ENCODE data around the gene EVX2. TPM values are rescaled to one million over a fixed set of nuclear protein-coding genes. Genes with fewer than 3 reads are reported as not detected.

Gene EVX2
- total and polyA plus RNA-seq, 2 donors (not counting 1 experiment from before 2014, with no cell fraction given): not detected

DNA sequence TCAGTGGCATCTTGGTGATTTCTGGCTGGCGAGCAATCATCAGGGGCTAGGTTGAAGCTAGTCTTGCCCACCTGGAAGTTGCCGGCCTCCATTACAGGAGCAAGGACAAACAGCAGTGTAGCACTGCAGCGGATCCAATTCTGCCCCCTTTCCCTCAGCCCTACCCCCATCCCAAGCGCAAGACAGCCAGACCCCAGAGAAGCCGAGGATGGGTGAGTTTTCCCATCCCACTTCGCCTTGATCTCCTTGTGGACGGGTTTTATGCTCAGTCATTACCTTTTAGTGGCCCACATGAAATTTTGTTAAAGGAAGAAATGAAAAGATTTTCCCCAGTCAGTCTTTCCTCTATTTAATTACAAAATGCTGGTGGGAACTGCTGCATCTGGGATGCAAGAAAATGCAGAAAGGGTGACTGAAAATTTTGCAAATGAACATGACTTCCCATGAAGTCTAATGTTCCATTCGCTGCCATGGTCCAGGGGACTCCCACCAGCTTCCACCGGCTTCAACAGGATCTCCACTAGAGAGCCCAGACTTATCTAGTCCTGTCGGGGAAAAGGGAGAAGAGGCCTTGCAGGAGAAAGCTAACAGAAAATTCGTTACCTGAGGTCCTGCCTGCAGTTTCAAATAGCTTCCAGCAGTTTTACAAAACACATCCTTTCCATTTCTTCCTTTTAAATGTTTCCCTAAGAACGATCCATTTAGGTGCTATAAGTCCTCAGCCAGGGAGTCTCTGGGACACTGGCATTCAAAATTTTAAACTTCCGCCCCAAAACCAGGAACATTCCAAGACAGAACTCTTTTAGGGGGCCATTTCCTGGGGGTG lies 36.8 kb upstream of the EVX2 start:
- Histone ChIP-seq H4K20me1 (ENCODE audit: control insufficient read depth, insufficient read depth, low read length, poor library complexity, severe bottlenecking) (no peaks in the 10 kb centered on the region), H3K36me3 (replicated peaks in 1 of 2; ENCODE audit: control extremely low read depth in 1 of 2, control insufficient read depth in 1 of 2, extremely low read depth in 1 of 2, insufficient read depth in 2 of 2, low read length in 1 of 2) (no peaks in the 10 kb centered on the region), H3K79me2 (ENCODE audit: control insufficient read depth, insufficient read depth, low read length) (no peaks in the 10 kb centered on the region), H3K4me3 (ENCODE audit: control extremely low read depth in 1 of 5, extremely low read depth in 1 of 5, insufficient read depth in 1 of 5, low read depth in 2 of 5, low read length in 4 of 5) (no peak overlapping the region), H3K27me3 (replicated peaks in 1 of 4; ENCODE audit: control extremely low read depth in 1 of 4, control insufficient read depth in 3 of 4, insufficient read depth in 4 of 4, low read length in 3 of 4) (peaks cover 0 to 96% (median 73%) of the 10 kb centered on the region in 4 experiments), H3K4me2 (replicated peaks; ENCODE audit: low read depth, low read length, poor library complexity, severe bottlenecking) (no peak overlapping the region), H3K4me1 (ENCODE audit: control insufficient read depth in 2 of 2, insufficient read depth in 2 of 2, low read length in 2 of 2) (peaks cover 5 to 34% of the 10 kb centered on the region in 2 donors), H3K9ac (ENCODE audit: low read length) (no peak overlapping the region), H3K27ac (ENCODE audit: low read length in 2 of 2) (no peak overlapping the region), H3K9me3 (ENCODE audit: control extremely low read depth in 1 of 3, control insufficient read depth in 2 of 3, insufficient read depth in 1 of 3, low read length in 2 of 3) (peaks cover 0 to 61% (median 2%) of the 10 kb centered on the region in 3 donors), H2AFZ (ENCODE audit: insufficient read depth, low read depth, low read length, poor library complexity, severe bottlenecking) (no peak overlapping the region)
- TF ChIP-seq, protein P1, sequence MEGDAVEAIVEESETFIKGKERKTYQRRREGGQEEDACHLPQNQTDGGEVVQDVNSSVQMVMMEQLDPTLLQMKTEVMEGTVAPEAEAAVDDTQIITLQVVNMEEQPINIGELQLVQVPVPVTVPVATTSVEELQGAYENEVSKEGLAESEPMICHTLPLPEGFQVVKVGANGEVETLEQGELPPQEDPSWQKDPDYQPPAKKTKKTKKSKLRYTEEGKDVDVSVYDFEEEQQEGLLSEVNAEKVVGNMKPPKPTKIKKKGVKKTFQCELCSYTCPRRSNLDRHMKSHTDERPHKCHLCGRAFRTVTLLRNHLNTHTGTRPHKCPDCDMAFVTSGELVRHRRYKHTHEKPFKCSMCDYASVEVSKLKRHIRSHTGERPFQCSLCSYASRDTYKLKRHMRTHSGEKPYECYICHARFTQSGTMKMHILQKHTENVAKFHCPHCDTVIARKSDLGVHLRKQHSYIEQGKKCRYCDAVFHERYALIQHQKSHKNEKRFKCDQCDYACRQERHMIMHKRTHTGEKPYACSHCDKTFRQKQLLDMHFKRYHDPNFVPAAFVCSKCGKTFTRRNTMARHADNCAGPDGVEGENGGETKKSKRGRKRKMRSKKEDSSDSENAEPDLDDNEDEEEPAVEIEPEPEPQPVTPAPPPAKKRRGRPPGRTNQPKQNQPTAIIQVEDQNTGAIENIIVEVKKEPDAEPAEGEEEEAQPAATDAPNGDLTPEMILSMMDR (IDR thresholded peaks at IDR 0.05): no peak
- no peak for TF ChIP-seq EZH2 (IDR thresholded peaks at IDR 0.05; ENCODE audit: borderline replicate concordance, insufficient read depth, low read depth, low read length, poor library complexity, severe bottlenecking)
- Mint-ChIP-seq H3K4me3 (no peak overlapping the region), H3K27me3 (peaks cover 77% of the 10 kb centered on the region), H3K27ac (no peak overlapping the region), H3K9me3 (ENCODE audit: insufficient read depth) (peaks cover 2% of the 10 kb centered on the region), H3K4me1 (peaks cover 11% of the 10 kb centered on the region)
- intact Hi-C loops (cut with micrococcal nuclease): no loop called here
- ChIA-PET POLR2A (no interaction called here), CTCF (interaction anchor here (0.8 to 1.8 kb wide), 5 partner anchors 12 to 1045 kb away, joined by 3 to 12 read pairs (median 3); no protein-coding TSS in a partner anchor)
- DNase-seq: no peak
- no peak for ATAC-seq (ENCODE audit: low read depth)
- WGBS (ENCODE audit: insufficient coverage): 3% methylated on average over 4 of the region's 13 CpGs
